SK-N-SH treated with all-trans-retinoic acid at 6 μM for 48 hours (cell line): ENCODE results near the gene SH2D3A.

Source experiments
- ARNTL ChIP-seq: fragments of 450-650 bp; formaldehyde crosslinking; IDR thresholded peaks from 2 replicates; pipeline ENCODE4 v1.5.0; 2020; ENCODE audit warnings: low read depth, mild to moderate bottlenecking, moderate library complexity, borderline replicate concordance
- ISL1 ChIP-seq: fragments of 250-450 bp; sonication (Bioruptor Pico); IDR thresholded peaks from 2 replicates; pipeline ENCODE4 v2.1.2; 2022; ENCODE audit warnings: mild to moderate bottlenecking, moderate library complexity
- RARB ChIP-seq: fragments of 250-450 bp; sonication (Bioruptor Pico); IDR thresholded peaks from 2 replicates; pipeline ENCODE4 v1.8.0; 2021; ENCODE audit warnings: mild to moderate bottlenecking, moderate library complexity
- SNAI2 ChIP-seq: fragments of 250-450 bp; sonication (Bioruptor Pico); IDR thresholded peaks from 2 replicates; pipeline ENCODE4 v1.5.0; 2020; ENCODE audit warnings: mild to moderate bottlenecking, moderate library complexity
- ZNF565 ChIP-seq: fragments of 450-650 bp; formaldehyde crosslinking; conservative IDR thresholded peaks from 2 replicates; pipeline ENCODE4 v1.5.0; 2020; ENCODE audit warnings: low read depth, mild to moderate bottlenecking, moderate library complexity
- ZNF70 ChIP-seq: fragments of 450-650 bp; formaldehyde crosslinking; IDR thresholded peaks from 2 replicates; pipeline ENCODE4 v1.5.0; 2020; ENCODE audit warnings: mild to moderate bottlenecking, moderate library complexity
- TF ChIP-seq, protein P1 (sequence below): fragments of 250-450 bp; sonication (Bioruptor Pico); IDR thresholded peaks from 2 replicates; pipeline ENCODE4 v1.8.0; 2020; ENCODE audit warnings: mild to moderate bottlenecking, moderate library complexity, borderline replicate concordance

DNA sequence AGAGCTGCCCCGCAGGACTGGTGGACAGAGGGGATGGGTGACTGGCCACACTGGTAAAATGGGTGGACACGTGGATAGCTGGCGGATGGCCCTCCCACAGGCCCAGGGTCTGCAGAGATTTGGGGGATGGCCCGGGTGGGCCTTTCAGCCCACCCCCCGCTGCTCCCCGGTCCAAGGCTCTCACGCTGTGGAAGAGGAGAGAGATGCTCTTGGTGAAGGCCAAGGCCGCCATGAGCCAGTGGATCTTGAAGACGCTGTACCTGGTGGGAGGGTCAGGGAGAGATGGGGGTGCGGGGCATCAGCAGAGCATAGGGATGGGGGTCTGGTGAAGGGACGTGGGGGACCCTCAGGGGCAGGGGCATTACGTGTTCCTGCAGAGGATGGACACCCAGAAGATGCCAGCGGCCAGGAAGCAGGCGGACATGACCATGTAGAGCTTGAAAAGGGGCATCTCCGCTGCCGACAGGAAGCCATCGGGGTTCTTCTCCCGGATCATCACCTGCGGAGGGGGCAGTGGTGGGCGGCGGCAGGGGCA lies 34.4 kb downstream of the SH2D3A start:
- TF ChIP-seq ARNTL (CRISPR knock-in tag) (no peak), RARB (no peak), ZNF70 (CRISPR knock-in tag) (no peak), ISL1 (CRISPR knock-in tag) (no peak), SNAI2 (CRISPR knock-in tag) (no peak), ZNF565 (CRISPR knock-in tag) (no peak)
- TF ChIP-seq, protein P1, sequence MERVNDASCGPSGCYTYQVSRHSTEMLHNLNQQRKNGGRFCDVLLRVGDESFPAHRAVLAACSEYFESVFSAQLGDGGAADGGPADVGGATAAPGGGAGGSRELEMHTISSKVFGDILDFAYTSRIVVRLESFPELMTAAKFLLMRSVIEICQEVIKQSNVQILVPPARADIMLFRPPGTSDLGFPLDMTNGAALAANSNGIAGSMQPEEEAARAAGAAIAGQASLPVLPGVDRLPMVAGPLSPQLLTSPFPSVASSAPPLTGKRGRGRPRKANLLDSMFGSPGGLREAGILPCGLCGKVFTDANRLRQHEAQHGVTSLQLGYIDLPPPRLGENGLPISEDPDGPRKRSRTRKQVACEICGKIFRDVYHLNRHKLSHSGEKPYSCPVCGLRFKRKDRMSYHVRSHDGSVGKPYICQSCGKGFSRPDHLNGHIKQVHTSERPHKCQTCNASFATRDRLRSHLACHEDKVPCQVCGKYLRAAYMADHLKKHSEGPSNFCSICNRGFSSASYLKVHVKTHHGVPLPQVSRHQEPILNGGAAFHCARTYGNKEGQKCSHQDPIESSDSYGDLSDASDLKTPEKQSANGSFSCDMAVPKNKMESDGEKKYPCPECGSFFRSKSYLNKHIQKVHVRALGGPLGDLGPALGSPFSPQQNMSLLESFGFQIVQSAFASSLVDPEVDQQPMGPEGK (CRISPR knock-in tag): no peak
